HG03039 (cell line): ENCODE data around the gene BTRC.

ENCODE experiments used
- ATAC-seq: cut with Tn5 transposase; IDR thresholded peaks from one replicate; pipeline ENCODE4 v1.9.1; 2021; ENCODE audit warnings: mild to moderate bottlenecking, moderate library complexity; ENCODE audit not compliant: unreplicated experiment

BTRC gene

GRCh38 chr10:101441541-101442455 is 87.8 kb downstream of the BTRC start:
- no peak for ATAC-seq

GRCh38 chr10:101442456-101442800 is 88.5 kb downstream of the BTRC start:
- ATAC-seq: no peak

GRCh38 chr10:101444058-101444898 is 90.3 kb downstream of the BTRC start:
- ATAC-seq: no peak

- ATAC-seq: no peak
These were observed 92.1 kb downstream of the BTRC start for GRCh38 chr10:101446071-101446470.

- no peak for ATAC-seq
These were observed 93.0 kb downstream of the BTRC start for GRCh38 chr10:101446947-101447346.

- ATAC-seq: no peak
These were observed 93.5 kb downstream of the BTRC start for GRCh38 chr10:101447477-101447876.

GRCh38 chr10:101450277-101451080 is 96.5 kb downstream of the BTRC start:
- no peak for ATAC-seq

GRCh38 chr10:101451261-101451660 is 97.3 kb downstream of the BTRC start:
- ATAC-seq: no peak

GRCh38 chr10:101451667-101452069 is 97.7 kb downstream of the BTRC start:
- no peak for ATAC-seq

GRCh38 chr10:101452176-101452575 is 98.2 kb downstream of the BTRC start:
- ATAC-seq: no peak

- ATAC-seq: no peak
These were observed 98.6 kb downstream of the BTRC start for GRCh38 chr10:101452593-101452992.

- ATAC-seq: no peak
These were observed 99.4 kb downstream of the BTRC start for GRCh38 chr10:101453318-101453717.

GRCh38 chr10:101453791-101454718 is 100.1 kb downstream of the BTRC start:
- no peak for ATAC-seq

- no peak for ATAC-seq
These were observed 104.9 kb downstream of the BTRC start for GRCh38 chr10:101458869-101459268.

GRCh38 chr10:101464082-101464481 is 110.1 kb downstream of the BTRC start:
- no peak for ATAC-seq

- no peak for ATAC-seq
These were observed 110.6 kb downstream of the BTRC start for GRCh38 chr10:101464599-101464998.

- ATAC-seq: no peak
These were observed 112.3 kb downstream of the BTRC start for GRCh38 chr10:101466016-101466912.

GRCh38 chr10:101467286-101467770 is 113.4 kb downstream of the BTRC start:
- ATAC-seq: no peak

- ATAC-seq: no peak
These were observed 114.2 kb downstream of the BTRC start for GRCh38 chr10:101468159-101468558.
